ENCODE data around the gene RNGTT.

GRCh38 chr6:88623531-88623930 is 339.9 kb downstream of the RNGTT start:
- TF ChIP-seq TAF1 (IDR thresholded peaks at IDR 0.05; ENCODE audit: borderline replicate concordance, low read depth, low read length) (no peak), POLR2A (IDR thresholded peaks at IDR 0.05; ENCODE audit: low read depth, low read length) (no peak), POLR2AphosphoS5 (IDR thresholded peaks at IDR 0.05; ENCODE audit: low read depth, low read length) (no peak)
